Vagina (tissue), 2 donors: ENCODE results near the gene KLB.

ENCODE experiments used
- POLR2A ChIP-seq, 2 donors: fragments of 450-650 bp; IDR thresholded peaks; one replicate each; pipeline ENCODE4 v1.6.1; 2017; ENCODE audit warnings: antibody characterized with exemption in 2 of 2, mild to moderate bottlenecking in 2 of 2, moderate library complexity in 2 of 2
- POLR2AphosphoS5 ChIP-seq, 2 donors: sonication (generic); formaldehyde crosslinking; IDR thresholded peaks; one replicate each; pipeline ENCODE4 v1.9.0; 2017; ENCODE audit warnings: antibody characterized with exemption in 2 of 2, mild to moderate bottlenecking in 2 of 2, low read depth in 1 of 2; ENCODE audit not compliant: insufficient read depth in 1 of 2
- TF ChIP-seq, protein P1 (sequence below), 3 experiments: fragments of 450-650 bp in 2 of 3; fragments of 200-600 bp in 1 of 3; sonication (generic) in 1 of 3; IDR thresholded peaks; one replicate each; pipeline ENCODE4 v1.5.1; 2017 to 2019; ENCODE audit warnings: antibody characterized with exemption in 3 of 3, mild to moderate bottlenecking in 2 of 3, moderate library complexity in 2 of 3

DNA sequence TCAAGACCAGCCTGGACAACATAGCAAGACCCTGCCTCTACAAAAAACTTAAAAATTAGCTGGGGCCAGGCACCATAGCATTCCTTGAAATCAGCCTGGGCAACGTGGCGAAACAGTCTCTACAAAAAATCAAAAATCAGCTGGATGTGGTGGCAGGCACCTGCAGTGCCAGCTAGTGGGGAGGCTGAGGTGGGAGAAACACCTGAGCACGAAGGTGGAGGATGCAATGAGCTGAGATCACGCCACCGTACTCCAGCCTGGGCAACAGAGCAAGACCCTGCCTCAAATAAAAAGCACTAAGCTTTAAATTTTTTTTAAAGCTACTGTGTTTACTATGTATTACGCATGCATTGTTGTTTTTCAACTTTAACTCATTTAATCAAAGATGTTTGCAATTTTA lies 48.8 kb downstream of the KLB start:
- TF ChIP-seq, protein P1, sequence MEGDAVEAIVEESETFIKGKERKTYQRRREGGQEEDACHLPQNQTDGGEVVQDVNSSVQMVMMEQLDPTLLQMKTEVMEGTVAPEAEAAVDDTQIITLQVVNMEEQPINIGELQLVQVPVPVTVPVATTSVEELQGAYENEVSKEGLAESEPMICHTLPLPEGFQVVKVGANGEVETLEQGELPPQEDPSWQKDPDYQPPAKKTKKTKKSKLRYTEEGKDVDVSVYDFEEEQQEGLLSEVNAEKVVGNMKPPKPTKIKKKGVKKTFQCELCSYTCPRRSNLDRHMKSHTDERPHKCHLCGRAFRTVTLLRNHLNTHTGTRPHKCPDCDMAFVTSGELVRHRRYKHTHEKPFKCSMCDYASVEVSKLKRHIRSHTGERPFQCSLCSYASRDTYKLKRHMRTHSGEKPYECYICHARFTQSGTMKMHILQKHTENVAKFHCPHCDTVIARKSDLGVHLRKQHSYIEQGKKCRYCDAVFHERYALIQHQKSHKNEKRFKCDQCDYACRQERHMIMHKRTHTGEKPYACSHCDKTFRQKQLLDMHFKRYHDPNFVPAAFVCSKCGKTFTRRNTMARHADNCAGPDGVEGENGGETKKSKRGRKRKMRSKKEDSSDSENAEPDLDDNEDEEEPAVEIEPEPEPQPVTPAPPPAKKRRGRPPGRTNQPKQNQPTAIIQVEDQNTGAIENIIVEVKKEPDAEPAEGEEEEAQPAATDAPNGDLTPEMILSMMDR (IDR thresholded peaks at IDR 0.05), result no peak
- TF ChIP-seq POLR2A (IDR thresholded peaks at IDR 0.05), result no peak
- TF ChIP-seq POLR2AphosphoS5 (IDR thresholded peaks at IDR 0.05; ENCODE audit: insufficient read depth in 1 of 2, low read depth in 1 of 2), result no peak
